ENCODE measurements around the gene CTNNA3. TPM values are rescaled to one million over a fixed set of nuclear protein-coding genes. Genes with fewer than 3 reads are reported as not detected.

The CTNNA3 gene
- total and polyA plus RNA-seq, 10 donors, result 0.03 to 2.4 (median 0.76) TPM; not detected in 1

DNA sequence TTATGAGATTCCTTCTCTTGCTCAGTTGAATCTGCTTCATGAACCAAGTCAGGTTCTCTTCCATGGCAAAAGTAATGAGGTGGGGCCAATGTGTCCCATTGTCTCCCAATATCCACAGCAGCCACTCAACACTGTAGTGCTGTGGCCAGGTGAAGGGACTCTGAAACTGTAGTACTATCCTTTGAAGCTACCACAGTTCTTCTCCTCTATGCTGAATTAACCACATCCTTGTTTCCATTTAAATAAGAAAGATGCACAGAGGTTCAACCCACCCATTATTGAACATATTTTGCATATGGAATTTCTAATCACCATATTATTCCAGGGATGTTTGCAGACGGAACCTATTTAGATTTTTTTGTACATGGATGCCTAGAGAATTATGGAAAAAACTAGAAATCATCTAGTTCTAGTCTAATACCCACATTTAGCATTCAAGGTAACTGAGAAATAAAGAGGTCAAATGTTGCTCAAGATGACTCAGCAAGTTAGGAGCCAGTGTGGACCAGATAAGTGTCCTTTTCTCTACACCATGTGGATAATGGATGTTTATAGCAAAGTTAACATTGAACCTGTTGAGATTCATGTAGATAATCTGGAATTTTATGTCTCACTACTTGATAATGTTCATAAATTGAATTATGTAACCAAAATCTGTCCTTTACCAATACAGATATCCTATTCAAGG, 705.7 kb downstream of the CTNNA3 start:
- DNase-seq, result no peak
- 61 to 88% (median 73%) methylated on average over 1 of the region's 1 CpG for WGBS, 5 donors
- Histone ChIP-seq H3K9me3 (no peaks in the 10 kb centered on the region), H3K27me3 (replicated peaks in 1 of 7) (no peaks in the 10 kb centered on the region), H3K36me3 (no peaks in the 10 kb centered on the region), H3K27ac (no peak overlapping the region), H3K4me1 (no peaks in the 10 kb centered on the region), H3K4me3 (no peak overlapping the region)
- TF ChIP-seq, protein P1, sequence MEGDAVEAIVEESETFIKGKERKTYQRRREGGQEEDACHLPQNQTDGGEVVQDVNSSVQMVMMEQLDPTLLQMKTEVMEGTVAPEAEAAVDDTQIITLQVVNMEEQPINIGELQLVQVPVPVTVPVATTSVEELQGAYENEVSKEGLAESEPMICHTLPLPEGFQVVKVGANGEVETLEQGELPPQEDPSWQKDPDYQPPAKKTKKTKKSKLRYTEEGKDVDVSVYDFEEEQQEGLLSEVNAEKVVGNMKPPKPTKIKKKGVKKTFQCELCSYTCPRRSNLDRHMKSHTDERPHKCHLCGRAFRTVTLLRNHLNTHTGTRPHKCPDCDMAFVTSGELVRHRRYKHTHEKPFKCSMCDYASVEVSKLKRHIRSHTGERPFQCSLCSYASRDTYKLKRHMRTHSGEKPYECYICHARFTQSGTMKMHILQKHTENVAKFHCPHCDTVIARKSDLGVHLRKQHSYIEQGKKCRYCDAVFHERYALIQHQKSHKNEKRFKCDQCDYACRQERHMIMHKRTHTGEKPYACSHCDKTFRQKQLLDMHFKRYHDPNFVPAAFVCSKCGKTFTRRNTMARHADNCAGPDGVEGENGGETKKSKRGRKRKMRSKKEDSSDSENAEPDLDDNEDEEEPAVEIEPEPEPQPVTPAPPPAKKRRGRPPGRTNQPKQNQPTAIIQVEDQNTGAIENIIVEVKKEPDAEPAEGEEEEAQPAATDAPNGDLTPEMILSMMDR (IDR thresholded peaks at IDR 0.05 in 8 of 11, conservative IDR thresholded peaks at IDR 0.05 in 3 of 11), result no peak
- TF ChIP-seq POLR2AphosphoS5 (IDR thresholded peaks at IDR 0.05), result no peak
- no peak for TF ChIP-seq POLR2A (IDR thresholded peaks at IDR 0.05)
- intact Hi-C loops (cut with DNase I; ENCODE audit: low total_unique reads), result no loop called here

DNA sequence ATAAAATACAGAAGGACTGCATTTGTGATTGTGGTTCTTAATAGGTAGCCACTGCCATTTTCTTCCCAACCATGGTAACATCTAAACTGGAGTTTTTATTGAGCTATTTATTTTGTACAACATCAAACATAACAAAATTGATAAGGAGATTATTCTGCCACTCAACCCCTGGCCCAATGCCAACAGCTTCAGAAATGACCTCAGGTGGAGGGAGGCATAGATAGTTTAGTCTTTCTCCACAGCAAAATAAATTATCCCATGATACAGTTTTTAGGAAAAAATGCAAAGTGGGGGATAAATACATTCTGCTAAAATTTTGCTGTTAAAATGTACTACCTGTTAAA, 712.5 kb downstream of the CTNNA3 start:
- H3K36me3 ChIP-seq, result no peaks in the 10 kb centered on the region
- TF ChIP-seq POLR2A (IDR thresholded peaks at IDR 0.05) (no peak), POLR2AphosphoS5 (IDR thresholded peaks at IDR 0.05) (no peak)
- TF ChIP-seq, protein P1 (IDR thresholded peaks at IDR 0.05 in 8 of 11, conservative IDR thresholded peaks at IDR 0.05 in 3 of 11), result no peak
- no peak for DNase-seq
- no peak overlapping the region for H3K27ac ChIP-seq
- intact Hi-C loops (cut with DNase I; ENCODE audit: low total_unique reads), result no loop called here
- no peaks in the 10 kb centered on the region for H3K4me1 ChIP-seq
- no peaks in the 10 kb centered on the region for H3K27me3 ChIP-seq (replicated peaks in 1 of 7)
- H3K4me3 ChIP-seq, result no peak overlapping the region
- H3K9me3 ChIP-seq, result no peaks in the 10 kb centered on the region

DNA sequence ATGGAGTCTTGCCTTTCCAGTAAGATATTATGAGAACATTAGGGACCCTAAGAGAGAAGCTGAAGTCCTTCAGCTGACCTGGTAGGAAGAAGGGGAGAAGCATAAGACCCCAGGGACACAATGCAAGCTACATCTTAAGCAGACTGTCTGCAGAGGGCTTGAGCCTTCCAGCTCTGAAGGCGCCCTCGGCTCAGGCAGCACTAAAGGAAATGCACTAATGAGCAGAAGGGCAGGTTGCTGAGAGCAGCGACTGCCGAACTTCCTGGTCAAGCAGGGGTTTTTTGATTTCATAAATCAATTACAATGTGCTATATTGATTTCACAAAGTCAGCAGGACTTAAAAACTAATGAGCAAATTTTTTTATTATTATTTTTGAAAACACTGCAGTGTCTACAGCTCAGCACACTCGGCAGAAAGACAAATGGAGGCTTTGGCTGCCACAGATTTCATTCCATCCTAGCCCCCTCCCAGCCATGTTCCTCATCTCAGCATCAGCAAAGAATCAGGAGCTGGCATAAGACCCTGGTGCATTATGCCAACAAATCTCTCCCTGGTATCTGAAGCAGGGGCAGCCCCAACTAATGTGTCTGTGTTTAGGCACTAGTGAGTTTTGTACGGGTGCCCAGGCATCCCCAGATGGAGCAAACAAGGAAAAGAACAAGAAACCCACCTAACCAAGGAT, 713.1 kb downstream of the CTNNA3 start:
- no peak overlapping the region for H3K4me3 ChIP-seq
- no peaks in the 10 kb centered on the region for H3K4me1 ChIP-seq
- intact Hi-C loops (cut with DNase I; ENCODE audit: low total_unique reads), result no loop called here
- H3K27me3 ChIP-seq (replicated peaks in 1 of 7), result no peaks in the 10 kb centered on the region
- H3K36me3 ChIP-seq, result no peaks in the 10 kb centered on the region
- no peak for DNase-seq
- 32 to 44% (median 38%) methylated on average over 6 of the region's 6 CpGs for WGBS, 5 donors
- no peaks in the 10 kb centered on the region for H3K9me3 ChIP-seq
- no peak overlapping the region for H3K27ac ChIP-seq
- no peak for TF ChIP-seq POLR2AphosphoS5 (IDR thresholded peaks at IDR 0.05)
- TF ChIP-seq POLR2A (IDR thresholded peaks at IDR 0.05), result no peak
- TF ChIP-seq, protein P1 (IDR thresholded peaks at IDR 0.05 in 8 of 11, conservative IDR thresholded peaks at IDR 0.05 in 3 of 11), result no peak

DNA sequence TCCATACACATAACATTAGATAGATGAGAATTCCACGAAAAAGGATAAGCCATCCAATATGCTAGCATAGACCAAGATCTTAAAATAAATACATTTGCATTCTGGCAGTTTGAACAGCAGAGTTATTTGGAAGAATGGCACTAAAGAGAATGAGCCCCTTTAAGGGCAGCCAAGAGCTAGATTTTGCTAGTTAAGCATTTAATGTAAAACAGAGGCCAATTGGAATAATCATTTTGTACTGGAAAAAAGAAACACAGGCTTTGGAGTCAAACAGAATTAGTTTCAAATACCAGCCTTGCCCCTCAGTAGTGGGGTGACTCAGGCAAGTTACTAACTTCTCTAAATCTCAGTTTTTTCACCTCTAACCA, 714.0 kb downstream of the CTNNA3 start:
- no peaks in the 10 kb centered on the region for H3K36me3 ChIP-seq
- no peak overlapping the region for H3K4me3 ChIP-seq
- no peaks in the 10 kb centered on the region for H3K9me3 ChIP-seq
- H3K27ac ChIP-seq, result no peak overlapping the region
- no peak for TF ChIP-seq POLR2A (IDR thresholded peaks at IDR 0.05)
- TF ChIP-seq, protein P1 (IDR thresholded peaks at IDR 0.05 in 8 of 11, conservative IDR thresholded peaks at IDR 0.05 in 3 of 11), result no peak
- no peak for TF ChIP-seq POLR2AphosphoS5 (IDR thresholded peaks at IDR 0.05)
- WGBS, 5 donors, result 84 to 93% (median 89%) methylated on average over 1 of the region's 1 CpG
- no peaks in the 10 kb centered on the region for H3K4me1 ChIP-seq
- H3K27me3 ChIP-seq (replicated peaks in 1 of 7), result no peaks in the 10 kb centered on the region
- intact Hi-C loops (cut with DNase I; ENCODE audit: low total_unique reads), result no loop called here
- DNase-seq, result no peak

Data from spleen (tissue), 11 donors.